ENCODE results near the gene NOC2L.
A peak's percentile ranks its signal among the peaks of the same experiment; 100 is the strongest.

The NOC2L gene

GRCh38 chr1:958823-959730 is at the start of gene NOC2L:
Gene NOC2L (minus strand): TSS chr1:959256. CDS start chr1:959240, 16 bp downstream.
- peak; percentile 96 to 99 for DNase-seq (ENCODE audit: low read depth in 1 of 2, low spot score in 1 of 2)

DNA sequence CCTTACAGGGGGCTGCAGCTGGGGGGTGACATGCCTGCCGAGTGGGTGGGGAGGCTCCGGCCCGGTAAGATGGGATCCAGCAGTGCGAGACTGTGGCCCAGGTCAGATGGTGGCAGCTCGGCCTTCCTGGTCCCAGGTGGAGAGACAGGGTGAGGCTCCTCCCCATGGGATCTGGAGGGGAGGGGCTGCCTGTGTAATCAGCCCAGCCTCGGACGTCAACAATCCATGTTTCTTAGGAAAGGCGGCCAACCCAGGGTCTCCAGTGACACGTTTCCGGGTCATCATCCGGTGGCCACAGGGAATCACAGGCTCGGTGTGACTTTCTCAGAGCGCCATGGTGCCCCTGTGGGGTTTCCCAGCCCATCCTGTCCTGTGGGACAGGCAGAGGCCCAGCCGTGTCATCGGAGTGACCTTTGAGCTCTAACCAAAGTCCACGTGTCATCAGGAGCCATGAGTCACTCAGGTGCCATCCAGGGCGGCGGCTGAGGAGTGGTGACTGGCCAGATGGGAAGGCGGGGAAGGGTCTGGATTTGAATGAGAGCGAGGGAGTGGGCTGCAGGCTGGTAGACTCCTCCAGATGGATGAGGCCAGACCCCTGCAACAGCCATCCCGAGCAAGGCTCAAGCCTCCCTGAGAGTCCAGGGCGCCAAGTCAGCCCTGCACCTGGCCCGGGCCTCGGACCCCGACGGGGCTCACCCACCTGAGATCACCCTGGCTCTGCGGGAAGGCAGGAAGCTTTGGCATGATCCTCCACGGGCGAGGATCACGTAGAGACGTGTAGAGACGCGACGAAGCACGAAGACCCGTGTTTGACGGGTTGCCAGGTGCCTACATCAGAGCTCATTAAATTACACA is 47.5 kb upstream of the NOC2L start:
- DNase-seq (ENCODE audit: low read depth in 1 of 2, low spot score in 1 of 2): no peak

- no peak for DNase-seq (ENCODE audit: low read depth in 1 of 2, low spot score in 1 of 2)
Observed at GRCh38 chr1:1005774-1006304, 46.8 kb upstream of the NOC2L start.

DNA sequence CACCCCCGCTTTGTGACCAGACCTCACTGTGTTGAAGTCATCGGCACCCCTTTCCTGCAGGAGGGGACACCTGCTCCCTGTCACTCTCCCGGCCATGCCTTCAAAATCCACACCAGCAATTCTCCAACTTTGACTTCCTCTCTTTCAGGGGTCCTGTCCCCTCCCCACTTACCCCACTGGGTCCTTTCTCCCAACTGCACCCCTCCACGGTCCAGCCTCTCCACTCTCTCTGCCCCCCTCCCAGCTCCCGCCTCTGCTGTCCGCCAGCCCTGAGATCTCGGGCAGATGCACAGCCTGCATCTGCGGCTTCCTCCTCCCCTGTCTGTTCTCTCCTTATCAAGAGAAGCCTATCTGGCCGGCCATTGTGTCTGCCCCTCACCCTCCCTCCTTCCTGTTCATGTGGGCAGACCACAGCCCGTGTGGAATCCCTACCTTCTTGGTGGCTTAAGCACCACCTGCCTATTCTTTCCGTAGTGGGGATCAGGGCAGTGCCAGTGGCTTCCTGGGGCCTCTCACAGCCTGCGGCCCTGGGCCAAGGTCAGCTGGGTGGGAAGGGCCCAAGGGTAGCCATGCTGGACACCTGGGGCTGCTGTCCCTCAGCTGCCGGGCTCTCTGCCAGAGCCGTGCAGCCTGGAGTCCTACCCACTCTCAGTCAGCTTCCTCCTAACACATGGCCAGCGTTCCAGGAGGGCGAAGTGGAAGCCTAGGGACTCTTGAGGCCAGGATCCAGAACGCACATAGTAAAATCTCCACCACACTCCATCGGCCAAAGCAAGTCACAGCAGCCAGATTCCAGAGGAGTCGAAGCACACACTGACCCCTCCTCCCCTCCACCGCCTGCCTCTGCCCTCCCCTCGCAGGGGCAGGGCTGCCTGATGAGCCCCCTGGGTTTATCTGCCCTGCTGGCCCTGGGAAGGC is 46.0 kb upstream of the NOC2L start:
- no peak for DNase-seq (ENCODE audit: low read depth in 1 of 2, low spot score in 1 of 2)

DNA sequence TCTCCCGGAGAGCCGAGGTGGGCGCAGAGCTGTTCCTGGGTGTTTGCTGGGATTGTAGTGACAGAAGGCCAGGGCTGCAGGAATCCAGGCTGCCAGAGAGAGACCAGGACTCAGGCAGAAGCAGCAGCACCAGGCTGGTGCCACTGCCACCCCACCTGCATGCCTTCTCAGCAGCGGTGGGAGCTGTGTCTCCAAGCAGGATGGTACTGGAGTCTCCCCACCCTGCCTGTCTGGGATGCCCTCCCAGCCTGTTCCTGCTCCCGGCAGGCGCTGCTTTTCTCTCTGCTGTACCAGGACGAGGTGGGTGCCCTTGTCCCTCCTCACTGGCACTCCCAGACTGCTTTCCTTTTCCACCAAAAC is 45.3 kb upstream of the NOC2L start:
- DNase-seq (ENCODE audit: low read depth in 1 of 2, low spot score in 1 of 2): no peak

DNA sequence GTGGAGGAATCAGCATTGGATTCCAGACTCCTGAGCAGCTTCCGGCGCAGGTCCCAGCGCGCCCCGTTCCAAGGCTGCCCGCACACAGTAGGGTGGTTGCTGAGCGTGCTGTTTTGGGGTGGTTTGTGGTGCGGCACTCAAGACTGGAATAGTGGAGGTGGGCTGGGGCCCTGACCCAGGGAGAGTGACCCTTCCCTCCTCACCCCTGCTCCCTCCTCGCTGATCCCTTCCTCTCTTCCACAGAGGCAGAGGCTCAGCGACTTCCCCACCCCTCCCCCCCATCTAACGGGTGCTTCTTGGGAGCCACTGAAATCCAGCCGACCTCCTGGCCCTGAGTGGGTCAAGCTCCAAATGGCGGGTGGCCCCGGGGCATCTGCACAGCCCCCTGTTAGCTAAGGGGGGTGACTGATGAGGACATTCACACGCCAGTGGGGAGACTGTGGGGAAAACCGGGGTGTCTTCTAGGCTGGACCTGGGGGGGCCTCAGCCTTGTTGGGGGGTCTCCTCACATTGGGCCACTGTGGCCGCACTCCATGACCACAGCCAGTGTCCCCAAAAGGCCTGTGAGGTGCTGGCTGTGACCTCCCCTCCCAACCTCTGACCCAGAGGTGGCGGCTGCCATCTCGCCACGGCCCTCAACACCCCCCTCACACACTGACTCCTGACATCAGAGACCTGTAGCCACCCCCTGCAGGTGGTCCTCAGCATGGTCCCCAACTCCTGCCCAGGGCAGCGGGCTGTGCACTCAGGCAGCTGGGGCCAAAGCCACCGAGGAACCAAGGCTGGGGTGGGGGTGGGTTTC is 44.8 kb upstream of the NOC2L start:
- DNase-seq (ENCODE audit: low read depth in 1 of 2, low spot score in 1 of 2): no peak

DNA sequence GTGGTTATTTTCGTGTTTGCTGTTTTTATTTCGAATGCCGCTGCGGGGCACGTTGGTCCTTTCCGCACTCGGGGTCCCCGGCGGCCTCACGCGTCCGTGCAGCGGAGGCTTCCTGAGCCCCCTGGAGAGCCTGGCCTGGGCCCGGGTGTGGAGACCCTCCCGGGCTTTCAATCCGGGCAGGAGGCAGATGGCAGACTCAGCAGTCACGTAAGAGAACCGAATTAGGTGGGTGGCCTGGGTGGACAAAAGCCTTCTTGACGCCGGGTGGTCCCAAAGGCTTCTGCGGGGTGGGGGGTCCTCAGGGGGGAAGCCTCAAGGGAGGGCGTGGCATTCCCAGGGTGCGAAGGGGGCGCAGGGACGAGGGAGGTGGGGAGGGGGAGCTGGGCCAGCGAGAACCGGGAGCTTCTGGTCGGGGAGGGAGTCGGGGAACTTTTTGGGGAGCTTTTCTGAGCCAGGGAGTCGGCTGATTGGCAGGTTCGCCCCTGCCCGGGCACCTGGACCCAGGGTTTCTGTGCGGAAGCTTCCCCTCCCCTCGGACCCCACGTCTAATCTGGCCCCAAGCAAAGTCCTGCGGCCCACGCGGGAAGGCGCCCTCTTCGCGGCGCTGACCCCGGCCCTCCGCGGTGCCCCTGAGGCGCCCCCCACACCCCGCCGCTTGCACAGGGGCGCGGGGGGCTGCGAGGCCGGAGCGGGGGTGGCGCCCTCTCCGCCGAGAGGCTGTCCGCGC is 42.2 kb upstream of the NOC2L start:
- no peak for DNase-seq (ENCODE audit: low read depth in 1 of 2, low spot score in 1 of 2)

DNA sequence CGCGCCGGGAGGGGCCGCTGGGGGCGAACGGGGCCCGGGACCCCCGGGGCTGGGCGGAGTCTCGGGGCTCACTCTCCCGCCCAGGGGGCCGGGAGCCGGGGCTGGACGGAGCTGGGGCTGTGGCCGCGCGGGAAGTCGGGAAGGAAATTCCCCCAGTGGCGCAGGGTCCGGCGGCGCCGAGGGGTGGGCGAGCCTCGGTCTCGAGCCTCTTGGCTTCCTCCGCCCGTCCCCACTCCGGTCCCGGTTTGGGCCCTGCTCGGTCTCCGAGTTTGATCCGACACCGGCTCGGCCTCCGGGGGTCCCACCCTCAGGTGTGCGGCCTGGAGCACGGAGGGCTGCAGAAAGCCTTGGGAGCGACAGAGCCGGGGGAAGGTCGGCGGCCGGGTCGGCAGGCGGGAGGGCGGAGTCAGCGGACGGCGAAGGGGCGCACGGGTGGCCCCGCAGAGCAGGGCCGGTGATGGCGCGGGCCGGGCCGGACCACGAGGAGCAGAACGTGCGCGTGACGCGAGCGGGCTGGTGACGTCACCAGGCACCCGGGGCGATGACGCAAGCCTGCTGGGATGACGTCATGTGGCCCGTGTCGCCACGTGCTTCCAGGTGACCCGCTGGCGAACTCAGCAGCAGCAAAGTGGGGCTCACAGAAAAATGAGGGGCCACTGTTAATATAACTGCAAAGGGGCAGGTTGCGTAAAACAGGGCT is 41.5 kb upstream of the NOC2L start:
- DNase-seq (ENCODE audit: low read depth in 1 of 2, low spot score in 1 of 2): peak in 1 of 2 donors; percentile 63

GRCh38 chr1:999725-1000356 is 40.8 kb upstream of the NOC2L start, which contains the start of gene HES4:
Gene HES4 (minus strand): TSS chr1:1000097. CDS start chr1:999973, 124 bp downstream.
- DNase-seq (ENCODE audit: low read depth in 1 of 2, low spot score in 1 of 2): peak in 1 of 2 donors; percentile 54

DNA sequence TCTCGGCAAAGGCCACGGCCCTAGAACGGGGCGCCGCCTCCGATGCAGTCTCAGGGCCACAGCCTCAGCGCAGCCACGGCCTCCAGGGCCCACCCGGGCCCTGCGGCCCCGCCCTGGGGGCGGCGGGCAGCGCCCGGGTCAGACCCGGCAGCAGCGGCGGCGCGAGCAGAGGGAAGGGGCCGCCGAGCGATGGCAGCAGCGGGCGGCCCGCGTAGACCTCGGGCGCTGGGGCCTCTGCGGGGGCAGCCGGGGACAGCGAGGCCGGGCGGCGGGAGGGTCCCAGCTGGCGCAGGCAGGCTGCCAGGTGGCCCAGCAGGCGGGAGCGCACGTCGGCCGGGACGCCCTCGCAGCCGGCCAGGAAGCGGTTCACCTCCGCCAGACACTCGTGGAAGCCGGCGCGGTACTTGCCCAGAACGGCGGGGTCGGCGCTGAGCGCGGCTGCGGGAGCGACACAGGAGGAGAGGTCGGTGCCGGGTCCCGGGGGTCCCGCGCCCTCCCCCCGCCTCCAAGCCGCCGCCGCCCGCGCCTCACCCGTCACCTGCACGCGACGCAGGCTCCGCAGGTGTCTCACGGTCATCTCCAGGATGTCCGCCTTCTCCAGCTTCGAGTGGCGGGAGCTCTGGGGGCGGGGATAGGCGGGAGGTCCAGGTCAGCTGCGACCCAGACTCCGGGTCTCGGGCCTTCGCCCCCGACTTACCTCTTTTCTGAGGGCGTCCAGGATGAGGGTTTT is 40.1 kb upstream of the NOC2L start:
- no peak for DNase-seq (ENCODE audit: low read depth in 1 of 2, low spot score in 1 of 2)

DNA sequence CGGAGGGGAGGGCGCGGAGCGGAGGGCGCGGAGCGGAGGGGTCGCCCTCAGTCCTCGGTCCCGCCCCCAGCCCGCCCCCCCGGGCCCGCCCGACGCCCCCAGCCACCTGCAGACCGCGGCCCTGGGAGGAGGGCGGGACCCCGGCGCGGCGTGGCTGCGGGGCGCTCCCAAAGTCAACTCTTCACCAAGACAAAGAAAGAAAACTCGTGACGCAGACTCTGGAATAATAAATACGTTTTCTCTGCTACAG is 39.6 kb upstream of the NOC2L start:
- no peak for DNase-seq (ENCODE audit: low read depth in 1 of 2, low spot score in 1 of 2)

DNA sequence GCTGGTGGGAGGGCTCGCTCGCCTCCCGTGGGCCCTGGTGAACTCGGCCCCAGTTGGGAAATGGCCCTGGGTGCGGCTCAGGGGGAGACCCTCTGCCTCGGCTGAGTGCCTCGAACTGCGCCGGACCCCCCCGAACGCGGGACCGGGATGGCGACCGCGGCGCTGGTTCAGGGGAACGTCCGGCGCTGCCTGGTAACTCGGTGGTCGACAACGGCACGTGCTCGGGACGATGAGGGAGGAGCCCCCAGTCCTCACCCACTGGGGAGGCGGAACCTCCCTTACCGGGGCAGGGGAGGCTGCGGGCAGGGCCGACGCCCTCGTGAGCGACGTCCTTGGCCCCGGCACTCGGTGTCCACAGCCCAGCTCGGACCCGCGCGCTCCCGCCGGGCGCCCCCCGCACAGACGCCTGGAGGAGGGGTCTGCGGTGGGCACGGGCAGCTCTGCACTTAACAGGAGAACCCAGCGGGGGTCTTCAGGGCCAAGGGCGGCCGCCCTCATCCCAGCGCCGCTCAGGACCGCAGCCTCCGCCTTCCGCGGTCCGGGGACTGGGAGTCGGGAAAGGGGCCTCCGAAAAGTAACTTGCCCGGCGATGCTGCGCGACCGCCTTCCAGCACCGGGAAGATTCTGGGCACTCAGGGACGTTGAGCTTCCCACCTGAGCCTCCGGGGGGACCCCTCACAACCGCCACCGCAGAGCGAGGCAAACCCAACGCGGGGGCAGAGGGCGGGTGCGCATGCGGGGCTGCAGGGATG is 39.1 kb upstream of the NOC2L start:
- DNase-seq (ENCODE audit: low read depth in 1 of 2, low spot score in 1 of 2): no peak

DNA sequence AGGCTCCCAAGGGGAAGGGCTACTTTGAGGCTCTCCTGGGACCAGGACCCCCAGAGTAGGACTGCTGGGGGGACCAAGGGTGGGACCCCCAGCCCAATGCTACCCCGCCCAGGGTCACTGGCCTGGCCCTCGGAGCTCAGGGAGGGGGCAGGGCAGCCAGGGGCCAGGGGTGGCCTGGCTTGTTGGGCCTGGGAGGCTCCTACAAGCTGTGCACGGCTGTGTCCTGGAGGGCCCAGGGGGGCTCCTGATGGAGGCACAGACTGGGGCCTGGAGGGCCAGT is 38.6 kb upstream of the NOC2L start:
- no peak for DNase-seq (ENCODE audit: low read depth in 1 of 2, low spot score in 1 of 2)

- DNase-seq (ENCODE audit: low read depth in 1 of 2, low spot score in 1 of 2): no peak
Observed at GRCh38 chr1:996851-997712, 38.0 kb upstream of the NOC2L start.

DNA sequence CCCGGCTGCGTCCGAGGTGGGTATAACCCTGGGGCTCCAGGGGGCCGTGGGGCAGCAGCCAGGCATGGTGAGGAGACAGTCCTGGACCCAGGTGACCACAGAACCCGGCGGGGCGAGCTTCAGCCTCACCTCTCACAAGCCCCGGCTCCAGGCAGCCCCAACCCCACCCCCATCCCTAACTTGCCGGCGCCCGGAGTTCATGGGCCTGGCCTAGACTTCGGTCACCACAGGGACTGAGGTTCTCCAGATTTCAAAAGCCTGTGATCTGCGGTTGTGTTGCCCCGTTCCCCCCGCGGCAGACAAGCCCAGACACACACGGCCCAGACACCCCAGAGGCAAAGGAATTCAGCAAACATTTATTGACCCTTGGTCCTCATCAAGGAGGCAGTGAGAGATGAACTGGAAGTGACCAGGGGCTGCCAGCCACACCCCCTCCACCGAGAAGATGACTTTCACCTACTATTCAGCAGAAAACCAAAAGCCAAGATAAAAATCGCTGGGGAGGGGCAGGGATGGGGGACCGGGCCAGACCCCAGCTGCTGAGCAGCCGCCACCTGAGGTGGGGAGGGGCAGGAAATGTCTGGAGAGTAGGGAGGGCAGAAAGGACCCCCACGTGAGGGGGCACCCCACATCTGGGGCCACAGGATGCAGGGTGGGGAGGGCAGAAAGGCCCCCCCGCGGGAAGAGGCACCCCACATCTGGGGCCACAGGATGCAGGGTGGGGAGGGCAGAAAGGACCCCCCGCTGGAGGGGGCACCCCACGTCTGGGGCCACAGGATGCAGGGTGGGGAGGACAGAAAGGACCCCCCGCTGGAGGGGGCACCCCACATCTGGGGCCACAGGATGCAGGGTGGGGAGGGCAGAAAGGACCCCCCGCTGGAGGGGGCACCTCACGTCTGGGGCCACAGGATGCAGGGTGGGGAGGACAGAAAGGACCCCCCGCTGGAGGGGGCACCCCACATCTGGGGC is 36.9 kb upstream of the NOC2L start:
- DNase-seq (ENCODE audit: low read depth in 1 of 2, low spot score in 1 of 2): no peak

All from stimulated activated CD4-positive, alpha-beta T cell treated with anti-CD3 and anti-CD28 coated beads, Interleukin-15, amount 100 ng/mL, for 1 hour (primary cell).